HG03565 (cell line): ENCODE data around the gene CDK14.
"Not testable (repeated sequence)": the region's sequence is repeated elsewhere in the genome, so short reads cannot be mapped to it uniquely, and the experiment has no call there.

Experiments used
- ATAC-seq: cut with Tn5 transposase; IDR thresholded peaks from one replicate; pipeline ENCODE4 v1.9.1; 2021; ENCODE audit warnings: mild to moderate bottlenecking, moderate library complexity; ENCODE audit not compliant: unreplicated experiment

CDK14 gene

DNA sequence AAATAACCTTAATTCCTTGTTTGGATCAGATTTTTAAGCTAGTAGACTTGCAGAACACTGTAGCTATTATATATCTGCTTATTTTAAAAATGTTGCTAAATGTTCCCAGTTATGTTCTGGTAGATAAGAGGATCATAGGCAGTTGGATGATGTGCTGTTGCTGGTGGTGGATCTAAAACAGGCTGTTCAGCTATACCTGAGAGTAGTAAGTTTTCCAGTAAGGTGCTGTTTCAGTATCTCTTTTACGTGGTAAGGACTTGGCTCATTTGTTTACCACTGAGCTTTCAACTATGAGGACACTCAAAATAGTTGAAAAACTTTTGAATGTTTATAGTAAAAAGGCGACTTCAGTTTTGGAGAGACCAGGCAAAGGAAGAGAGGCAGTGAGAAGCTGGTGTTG is 180.9 kb downstream of the CDK14 start:
- ATAC-seq, result peak; percentile 88

DNA sequence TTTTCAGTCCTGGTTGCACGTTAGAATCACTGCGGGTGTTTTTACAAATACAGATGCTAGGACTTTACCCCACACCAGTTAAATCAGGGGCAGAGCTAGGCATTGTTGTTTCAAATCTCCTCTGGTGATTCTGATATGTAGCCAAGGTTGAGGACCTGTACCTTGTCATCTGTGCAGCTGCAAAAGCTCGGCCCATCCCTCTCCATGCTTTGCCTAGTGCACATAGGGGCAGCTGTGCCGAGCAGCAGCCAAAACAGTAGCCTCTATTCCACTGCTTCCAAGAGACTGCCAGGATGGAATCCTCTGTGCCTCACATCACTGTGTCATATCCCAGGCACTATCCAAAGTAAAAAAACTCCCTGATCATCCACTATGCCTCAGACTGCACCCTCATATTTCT is 181.3 kb downstream of the CDK14 start:
- ATAC-seq, result peak; percentile 24

DNA sequence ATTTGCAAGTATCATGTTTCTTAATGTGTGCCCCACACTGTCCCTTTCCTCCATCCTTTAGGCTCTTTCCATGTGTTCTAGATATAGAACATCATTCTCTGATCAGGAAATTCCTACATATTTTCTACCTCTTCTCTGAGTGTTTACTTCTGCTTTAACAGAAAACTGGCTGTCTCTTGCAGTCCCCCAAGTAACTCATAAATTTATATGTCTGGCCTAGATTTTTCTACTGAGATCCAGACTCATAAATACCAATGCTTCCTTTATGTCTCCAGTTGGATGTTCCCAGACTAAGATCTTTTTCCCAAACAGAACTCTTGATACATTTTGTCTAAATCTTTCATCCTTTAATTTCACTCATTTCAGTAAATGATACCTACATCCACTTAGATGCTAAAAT is 181.8 kb downstream of the CDK14 start:
- ATAC-seq, result no peak

DNA sequence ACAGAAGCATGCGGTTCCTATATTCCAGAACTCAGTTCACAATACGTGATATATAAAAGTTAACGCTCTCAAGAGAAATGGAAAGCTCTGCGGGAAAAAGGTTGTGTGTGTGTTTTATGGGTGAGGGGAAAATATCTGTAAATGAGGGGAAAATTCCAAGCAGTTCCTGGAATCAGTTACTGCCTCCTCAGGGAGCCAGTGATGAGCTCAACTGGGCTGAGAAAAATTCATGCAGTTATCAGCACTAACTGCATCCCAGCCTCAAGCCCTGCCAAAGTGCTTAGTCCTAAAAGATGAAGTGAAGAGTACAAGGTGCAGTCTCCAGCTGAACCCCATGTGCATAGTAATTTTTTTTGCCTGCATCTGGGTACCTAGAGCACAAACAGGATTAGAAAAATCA is 191.9 kb downstream of the CDK14 start:
- ATAC-seq, result no peak

DNA sequence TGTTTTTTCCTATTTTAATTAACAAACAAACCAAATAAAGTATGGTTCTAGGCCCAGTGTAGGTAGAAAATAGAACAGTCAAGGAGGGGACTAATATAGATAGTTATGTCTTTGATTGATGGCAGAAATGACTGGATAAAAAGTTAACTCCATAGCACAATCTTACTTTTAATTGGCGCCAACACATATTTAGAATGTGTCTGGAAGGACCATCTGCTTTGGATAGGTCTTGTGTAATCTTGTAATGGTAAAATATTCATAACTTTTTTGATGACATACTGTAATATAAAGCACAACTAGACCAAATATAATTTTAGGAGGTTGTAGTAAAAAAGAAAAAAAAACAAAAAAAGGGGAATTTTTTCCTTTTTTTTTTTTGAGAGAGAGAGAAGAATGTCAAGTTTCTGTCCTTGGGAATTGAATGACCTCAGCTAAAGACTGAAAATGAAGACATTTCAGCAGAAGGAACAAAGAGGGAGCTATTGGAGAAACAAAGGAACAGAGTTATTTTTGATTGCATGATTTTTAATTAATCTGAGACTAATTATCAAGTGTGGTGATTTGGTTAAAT is 193.7 kb downstream of the CDK14 start:
- no peak for ATAC-seq

DNA sequence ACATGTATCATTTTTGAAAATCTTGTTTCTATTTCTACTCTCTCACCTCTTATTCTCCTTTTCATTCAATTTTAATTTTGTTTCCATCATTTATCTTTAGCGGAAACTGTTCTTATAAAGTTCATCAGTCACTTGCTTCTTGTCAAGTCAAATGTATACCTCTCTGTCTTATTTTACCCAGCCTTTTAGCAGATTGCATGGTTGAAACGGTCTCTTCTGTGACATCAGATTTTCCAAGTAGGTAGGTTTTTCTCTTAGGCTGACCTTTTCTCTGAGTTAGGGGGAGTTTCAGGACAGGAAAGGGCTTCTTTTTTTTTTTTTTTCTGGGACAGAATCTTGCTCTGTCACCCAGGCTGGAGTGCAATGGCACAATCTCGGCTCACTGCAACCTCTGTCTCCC is 195.5 kb downstream of the CDK14 start:
- no peak for ATAC-seq

DNA sequence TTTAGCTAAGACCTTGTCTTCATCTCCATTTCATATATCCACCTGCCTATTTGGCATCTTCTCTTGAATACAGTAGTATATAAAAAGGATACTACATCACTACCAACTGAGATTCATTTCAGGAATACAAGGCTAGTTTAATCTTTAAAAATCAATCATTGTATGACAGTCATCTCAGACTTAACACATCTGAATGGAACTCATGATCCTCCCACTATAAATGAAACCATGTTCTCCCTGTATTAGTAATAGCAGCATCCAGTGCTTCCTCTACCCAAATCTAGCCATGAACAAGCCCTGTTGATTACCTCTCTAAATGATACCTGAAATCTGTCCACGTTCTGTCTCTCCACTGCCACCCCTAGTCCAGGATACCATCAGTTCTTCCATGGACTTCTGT is 196.2 kb downstream of the CDK14 start:
- ATAC-seq, result no peak

DNA sequence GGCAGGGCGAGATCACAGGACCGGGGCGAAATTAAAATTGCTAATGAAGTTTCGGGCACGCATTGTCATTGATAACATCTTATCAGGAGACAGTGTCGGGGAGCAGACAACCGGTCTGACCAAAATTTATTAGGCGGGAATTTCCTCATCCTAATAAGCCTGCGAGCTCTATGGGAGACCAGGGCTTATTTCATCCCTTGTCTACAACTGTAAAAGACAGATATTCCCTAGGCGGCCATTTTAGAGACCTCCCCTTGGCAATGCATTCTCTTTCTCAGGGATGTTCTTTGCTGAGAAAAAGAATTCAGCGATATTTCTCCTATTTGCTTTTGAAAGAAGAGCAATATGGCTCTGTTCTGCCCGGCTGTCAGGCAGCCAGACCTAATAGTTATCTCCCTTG is 198.1 kb downstream of the CDK14 start:
- ATAC-seq, result not testable (repeated sequence)

DNA sequence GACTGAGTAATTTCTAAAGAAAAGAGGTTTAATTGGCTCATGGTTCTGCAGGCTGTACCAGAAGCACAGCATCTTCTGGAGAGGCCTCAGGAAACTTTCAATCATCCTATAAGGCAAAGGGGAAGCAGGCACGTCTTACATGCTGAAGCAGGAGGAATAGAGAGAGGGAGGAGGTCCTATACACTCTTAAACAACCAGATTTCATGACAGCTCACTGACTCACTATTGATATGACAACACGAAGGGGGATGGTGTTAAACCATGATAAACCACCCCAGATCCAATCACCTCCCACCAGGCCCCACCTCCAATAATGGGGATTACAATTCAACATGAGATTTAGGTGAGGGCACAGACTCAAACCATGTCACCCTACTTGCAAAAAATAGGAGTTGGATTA is 201.5 kb downstream of the CDK14 start:
- ATAC-seq, result no peak

DNA sequence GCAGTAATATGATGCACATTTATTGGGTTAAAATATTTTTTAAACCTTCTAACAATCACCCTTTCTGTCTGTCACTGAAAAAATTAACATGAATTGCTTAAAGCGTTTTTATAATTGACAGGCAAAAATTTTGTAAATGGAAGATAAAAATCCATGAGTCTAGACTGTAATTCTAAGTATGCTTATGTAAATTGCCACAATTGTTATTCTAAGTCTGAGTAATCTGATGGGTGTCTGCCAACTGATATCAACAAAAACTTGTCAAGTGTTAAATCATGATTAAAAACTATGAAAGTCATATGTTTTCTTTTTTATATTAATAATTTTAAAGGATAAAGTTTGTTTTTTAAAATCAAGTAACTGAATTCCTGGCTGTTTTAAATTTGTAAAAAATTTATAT is 208.2 kb downstream of the CDK14 start:
- ATAC-seq, result no peak

DNA sequence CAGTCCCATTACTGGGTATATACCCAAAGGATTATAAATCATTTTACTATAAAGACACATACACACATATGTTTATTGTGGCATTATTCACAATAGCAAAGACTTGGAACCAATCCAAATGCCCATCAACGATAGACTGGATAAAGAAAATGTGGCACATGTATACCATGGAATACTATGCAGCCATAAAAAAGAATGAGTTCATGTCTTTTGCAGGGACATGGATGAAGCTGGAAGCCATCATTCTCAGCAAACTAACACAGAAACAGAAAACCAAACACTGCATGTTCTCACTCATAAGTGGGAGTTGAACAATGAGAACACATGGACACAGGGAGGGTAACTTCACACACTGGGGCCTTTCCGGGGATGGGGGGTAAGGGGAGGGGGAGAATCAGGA is 219.4 kb downstream of the CDK14 start:
- ATAC-seq, result not testable (repeated sequence)

DNA sequence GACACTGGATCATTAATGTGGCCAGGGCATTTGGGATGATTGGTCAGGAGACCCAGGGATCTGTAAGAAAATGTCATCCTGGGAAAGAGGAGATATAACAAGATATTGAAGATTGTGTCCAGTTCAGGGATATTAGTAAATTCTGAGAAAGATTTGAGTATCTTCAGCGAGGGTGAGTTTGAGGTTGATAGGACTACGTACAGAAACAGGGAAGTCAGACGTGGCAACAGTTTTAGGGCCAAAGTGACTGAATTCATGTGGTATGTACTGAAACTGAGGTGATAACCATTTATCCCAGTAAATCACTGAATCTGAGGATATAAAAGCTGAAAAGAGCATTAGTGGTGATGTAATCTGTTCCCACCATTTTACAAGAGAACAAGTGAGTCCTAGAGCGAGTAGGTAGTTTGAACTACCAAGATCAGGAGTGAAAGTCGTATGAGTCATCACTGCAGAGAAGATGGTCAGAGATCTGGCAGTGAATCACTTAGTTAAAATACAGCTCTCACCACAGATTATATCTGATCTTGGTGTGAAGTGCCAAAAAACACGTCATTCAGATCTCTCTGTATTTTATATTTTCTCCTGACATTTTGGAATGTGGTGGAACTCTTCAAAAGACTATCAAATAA is 220.5 kb downstream of the CDK14 start:
- peak; percentile 100 for ATAC-seq

DNA sequence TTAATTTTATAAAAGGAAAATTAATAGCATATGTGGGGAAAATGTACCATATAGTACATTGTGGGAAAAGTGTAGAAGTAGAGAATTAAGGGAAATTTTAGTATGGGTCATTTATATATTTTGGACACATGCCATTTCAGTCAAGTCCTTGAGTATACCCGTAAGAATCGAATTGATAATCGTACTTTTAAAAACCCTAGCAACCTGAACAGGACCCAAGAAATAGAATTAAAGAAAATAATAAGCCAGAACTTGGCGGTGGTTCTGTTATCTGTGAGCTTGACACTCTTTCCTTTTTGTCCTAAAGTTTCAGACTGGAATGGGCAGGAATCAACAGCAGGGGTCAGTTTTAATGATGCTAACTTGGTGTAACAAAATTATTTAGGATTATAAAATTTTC is 221.0 kb downstream of the CDK14 start:
- ATAC-seq, result no peak

DNA sequence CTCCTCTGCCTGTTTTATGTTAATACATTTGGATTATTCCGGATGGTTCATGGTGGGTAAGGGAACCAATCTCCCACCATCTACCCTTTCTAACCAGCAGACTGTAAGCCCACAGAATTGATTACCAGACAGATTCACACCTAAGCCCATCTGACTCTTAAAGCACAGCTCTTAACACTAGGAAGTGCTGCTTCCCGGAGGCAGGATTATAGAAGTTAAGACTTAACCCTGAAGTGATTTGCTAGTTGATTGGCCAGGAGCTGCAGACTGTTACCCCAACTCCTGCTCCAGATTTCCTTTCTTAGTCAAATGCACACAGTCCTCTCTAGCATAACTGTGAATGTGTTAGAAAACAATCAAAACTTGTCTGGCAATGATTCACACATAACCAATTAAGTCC is 221.7 kb downstream of the CDK14 start:
- ATAC-seq, result no peak

DNA sequence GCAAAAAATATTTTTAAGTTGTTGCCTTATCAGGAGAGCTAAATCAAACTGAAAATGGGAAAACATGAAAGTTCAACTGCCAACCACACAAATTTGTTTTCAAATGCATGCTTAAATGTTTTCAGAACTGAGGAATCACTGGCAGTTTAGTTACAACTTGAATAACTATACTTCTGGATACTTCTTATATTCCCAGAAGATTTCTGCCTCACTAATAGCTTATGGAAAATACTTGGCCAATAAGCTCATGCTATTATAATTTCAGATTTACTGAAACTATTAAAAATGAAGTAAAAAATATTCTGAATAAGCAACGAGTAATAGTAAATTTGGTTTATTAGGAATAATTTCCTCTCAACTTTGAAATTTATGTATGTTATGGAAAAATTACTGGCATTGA is 222.2 kb downstream of the CDK14 start:
- no peak for ATAC-seq

DNA sequence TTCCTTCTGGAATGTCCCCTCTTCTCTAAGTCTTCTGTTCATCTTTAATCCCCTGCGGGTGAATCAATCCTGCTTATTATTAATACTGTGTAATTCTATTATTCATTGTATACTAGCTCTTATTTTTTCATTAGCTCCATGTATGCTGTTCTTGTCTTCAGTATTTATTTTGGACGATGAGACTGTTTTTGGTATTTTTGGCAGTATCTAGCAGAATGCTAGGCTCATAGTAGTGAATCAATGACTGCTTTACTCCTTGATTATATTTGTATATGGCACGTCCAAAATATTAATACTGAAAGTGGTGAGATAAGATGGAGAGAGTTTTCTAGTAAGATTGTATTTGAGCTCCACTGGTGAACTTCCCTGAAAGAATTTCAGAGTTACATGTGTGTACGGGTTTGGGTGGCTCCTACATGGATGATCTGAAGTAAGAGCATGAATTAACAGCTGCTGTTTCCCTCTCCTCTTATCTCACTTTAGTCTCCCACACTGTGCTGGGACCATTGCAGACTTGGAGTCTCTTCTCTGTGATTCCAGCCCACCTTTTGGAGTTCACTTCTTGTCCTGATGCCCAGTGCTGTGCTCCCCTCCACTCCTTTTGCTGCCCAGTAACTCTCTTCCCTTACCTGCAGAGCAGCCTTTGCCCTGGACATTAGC is 226.0 kb downstream of the CDK14 start:
- ATAC-seq, result no peak

DNA sequence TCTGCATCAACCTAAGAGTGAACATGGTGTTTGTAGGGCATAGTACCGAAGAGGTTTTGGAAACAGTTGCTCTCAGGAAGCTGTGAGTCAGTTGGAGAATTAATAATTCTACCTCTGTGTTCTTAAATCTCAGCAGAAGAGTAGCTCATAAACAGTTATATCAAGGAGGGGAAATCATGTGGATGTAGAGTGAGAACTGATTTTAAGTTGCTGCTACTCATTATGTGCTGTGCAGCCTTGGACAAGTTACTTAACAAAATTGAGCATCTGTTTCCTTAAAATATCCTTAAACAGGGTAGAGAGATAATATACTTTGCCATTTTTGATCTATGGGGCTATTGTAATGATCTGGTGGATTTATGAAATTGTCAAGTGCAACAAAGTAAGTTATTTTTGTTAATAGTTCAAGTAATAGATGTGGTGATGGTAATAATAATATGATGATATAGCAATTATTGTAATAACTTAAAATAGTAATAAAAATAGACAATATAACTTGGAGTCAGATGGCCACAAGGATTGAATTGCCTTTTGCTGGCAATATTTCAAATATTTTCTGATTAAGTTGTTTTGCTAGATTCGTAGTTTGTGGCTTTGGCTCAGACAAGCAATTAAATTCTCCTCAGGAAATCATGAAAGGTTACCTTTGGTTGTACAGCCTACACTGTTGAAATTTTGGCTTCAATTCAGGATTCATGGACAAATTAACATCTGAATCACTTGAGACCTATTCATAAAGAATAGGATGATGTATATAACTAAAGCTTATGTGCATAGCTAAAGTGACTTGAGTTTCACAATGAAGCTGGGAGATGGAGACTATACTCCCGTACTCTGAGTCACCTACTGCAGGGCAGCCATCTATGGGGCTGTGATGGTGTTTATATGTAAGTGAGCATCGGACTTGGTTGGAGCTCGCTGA is 228.5 kb downstream of the CDK14 start:
- ATAC-seq, result no peak

DNA sequence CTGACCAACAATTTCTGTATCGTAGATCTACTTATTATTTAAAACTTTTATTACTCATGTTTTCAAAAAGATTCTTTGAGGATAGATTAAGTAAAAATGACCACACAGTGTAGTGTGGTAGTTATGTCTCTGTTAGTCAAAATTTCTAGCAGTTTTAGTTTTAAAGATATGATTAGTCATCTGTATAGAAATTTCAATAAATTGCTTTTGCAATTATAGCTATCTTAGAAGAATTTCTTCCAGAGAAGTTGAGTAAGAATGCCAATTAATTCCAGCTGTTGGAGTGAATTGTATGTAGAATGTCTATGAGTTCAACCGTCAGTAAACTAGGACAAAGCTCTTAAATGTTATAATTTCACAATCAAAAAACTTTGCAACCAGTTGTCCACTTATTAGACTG is 229.7 kb downstream of the CDK14 start:
- no peak for ATAC-seq

DNA sequence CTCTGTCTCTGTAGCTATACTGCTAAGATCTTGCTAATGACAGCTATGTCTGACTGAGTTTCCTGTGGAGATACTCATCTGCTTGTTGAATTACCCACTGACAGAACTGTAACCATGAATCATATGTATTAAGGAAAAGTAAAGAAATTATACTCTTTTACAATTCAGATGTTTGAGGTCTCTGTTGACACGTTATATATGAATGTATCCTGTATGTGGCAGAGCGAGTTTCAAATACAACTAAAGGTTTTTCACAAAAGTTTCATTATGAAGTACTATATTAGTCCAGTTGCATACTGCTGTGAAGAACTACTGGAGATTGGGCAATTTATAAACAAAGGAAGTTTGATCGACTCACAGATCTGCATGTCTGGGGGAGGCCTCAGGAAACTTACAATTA is 232.5 kb downstream of the CDK14 start:
- no peak for ATAC-seq

DNA sequence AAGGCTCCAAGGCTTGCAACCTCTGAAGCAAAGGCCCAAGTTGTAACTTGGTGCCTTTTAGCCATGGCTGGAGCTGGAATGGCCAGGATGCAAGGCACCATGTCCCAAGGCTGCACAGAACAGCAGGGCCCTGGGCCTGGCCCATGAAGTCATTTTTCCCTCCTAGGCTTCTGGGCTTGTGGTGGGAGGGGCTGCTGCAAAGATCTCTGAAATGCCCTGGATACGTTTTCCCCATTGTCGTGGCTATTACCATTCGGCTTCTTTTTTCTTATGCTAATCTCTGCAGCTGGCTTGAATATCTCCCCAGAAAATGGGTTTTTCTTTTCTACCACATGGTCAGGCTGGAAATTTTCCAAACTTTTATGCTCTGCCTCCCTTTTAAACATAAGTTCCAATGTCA is 234.2 kb downstream of the CDK14 start:
- no peak for ATAC-seq

DNA sequence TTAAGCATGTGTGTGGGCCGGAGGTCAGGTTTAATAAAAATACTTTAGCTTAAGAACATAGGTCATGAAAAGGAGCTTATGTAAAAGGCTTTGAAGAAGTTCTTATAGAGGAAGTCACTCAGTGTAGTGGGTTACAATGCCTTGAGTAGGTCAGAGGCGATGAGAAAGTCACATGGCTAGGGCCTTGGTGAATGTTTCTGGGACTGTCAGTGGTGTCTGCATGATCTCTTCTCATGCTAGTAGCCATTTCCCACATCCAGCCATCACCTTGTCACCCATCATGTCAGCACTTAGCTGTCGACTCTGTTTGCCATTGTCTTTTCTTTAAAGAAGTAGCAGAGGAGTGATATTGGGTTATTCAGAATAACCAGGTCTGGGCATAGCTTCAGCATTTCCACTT is 236.6 kb downstream of the CDK14 start:
- no peak for ATAC-seq

DNA sequence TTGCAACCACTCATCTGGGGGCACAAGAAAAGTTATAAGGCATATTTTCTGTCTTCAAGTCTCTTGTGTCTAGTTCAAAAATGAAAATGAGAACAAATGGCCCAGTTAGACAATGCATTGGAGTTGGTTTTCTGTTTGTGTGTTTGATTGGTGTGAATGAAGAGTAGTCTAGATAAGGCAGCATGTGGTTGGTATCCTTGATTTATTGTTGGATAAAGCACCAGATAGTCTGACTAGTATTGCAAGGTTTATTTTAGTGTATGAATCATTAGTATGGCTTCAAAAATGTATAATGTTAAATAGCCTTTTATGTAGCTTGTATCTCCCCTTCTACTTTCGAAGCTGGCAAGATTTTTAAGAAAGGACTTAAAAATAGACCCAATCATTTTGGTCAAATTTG is 237.3 kb downstream of the CDK14 start:
- no peak for ATAC-seq
